ENCODE data around the gene MRPL22.
"Not testable (repeated sequence)": the region's sequence is repeated elsewhere in the genome, so short reads cannot be mapped to it uniquely, and the experiment has no call there.

MRPL22 gene

DNA sequence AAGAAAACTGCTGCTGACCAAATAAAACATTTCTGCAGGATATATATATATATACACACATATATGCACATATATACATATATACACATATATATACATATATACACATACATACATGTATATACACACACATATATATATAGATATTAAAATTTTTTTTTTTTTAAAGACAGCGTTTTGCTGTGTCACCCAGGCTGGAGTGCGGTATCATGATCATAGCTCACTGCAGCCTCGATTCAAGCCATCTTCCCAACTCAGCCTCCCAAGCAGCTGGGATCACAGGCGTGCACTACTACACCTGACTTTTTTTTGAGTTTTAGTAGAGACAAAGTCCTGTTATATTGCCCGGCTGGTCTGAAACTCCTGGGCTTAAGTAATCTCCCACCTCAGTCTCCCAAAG lies 2.7 kb downstream of the MRPL22 start:
- DNase-seq, result no peak

DNA sequence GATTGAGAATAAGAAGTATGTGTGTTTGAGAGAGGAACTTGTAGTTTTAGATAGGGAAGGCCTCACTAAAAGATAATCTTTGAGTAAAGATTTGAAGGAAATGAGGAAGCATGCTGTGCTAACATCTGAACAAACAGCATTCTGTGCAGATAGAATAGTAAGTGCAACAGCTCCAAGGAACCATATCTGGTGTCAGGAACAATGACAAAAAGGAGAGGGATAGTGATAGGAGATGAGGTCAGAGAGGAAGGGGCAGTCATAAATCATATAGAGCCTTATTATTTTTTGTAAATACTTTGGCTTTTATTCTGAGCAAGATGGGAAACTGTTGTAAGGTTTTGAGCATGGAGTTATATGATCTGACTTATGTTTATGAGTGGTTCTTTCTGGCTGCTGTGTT lies 3.8 kb downstream of the MRPL22 start:
- no peak for DNase-seq

DNA sequence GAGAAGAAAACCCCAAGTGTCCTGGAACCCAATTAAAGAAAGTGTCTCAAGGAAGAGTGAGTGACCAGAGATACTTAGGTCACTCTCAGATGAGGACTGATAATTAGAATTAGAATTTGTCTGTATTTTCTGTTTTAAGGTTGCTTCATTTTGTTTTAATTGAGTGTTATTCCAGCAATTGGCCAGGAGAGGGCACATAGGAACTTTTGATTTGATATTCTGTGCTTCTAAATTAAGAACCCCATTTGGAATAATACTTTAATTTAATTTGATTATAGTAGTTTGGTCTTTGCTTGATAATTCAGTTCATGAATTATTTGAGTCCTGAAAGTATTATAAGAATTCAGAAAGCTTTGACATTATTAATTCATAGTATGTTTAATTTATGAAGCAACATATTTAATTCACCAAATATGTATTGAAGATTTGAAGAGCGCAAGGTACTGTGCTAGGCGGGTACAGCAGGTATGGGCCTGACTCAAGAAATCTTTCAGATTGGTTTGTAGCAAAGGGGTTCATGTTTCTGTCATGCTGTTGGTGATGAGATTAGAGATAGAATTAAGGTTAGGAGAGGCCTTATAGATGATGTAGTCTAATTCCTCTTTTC lies 4.9 kb downstream of the MRPL22 start:
- DNase-seq, result no peak

DNA sequence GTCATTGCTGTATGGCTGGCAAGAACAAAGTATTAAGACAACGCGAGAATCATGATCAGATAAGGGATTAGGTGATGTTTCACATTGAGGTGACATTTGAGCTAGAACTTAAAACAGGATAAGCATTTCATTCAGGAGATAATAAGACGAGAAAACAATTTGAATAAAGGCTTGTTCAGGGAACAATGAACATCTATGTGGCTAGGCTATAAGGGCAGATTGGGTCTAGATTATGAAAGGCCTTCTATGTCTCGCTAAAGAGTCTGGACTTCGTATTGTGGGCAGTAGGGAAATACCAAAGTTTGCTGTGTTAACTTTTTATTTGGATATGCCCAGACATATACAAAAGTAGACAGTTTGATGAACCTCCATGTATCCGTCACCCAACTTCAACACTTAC lies 6.9 kb downstream of the MRPL22 start:
- no peak for DNase-seq

DNA sequence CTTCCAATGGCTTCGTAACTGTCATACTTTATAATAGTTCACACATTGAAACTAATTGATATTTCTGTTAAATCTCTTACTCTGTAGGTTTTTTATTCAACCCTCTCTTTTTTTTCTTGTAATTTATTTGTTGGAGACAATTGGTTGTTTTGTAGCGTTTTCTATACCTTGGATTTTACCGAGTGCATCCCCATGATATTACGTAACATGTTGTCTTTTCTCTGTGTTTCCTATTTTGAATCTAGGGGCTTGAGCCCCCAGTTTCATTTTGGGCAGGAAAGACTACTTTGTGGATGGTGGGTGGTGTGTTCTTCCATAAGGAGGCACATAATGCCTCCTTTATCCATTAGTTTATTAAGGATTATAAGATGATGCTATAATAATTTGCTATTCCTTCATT lies 7.4 kb downstream of the MRPL22 start:
- DNase-seq, result no peak

DNA sequence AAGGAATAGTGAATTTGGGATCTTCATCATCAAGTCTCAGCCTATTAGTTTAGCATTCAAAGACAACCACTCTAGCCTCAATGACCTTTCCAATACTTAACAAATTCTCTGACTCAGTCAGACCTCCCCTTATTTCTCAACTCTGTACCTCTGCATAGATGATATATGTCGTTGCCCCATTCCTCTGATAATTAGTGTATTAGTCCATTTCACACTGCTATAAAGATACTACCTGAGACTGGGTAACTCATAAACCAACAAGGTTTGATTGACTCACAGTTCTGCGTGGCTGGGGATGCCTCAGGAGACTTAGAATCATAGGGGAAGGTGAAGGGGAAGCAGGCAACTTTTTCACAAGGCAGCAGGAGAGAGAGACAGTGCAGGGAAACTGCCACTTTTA lies 8.9 kb downstream of the MRPL22 start:
- no peak for DNase-seq

DNA sequence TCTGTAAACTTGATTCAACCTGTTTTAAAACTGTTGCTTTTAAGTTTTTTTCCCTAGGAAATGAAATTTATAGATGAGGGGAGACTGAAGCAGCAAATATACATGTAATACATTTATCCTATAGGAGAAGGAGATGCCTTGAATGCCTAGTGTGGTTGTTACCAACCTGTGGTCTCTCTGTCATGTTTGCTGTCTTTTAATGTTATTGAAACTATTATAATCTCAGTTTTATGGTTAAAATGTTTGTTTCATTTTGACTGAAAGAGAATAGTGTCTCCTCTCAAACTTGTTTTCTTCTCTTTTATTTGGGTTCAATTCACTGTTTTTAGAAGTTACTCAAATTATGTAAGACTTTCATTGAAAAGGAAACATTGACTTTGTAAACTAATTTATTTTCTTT lies 15.8 kb downstream of the MRPL22 start:
- no peak for DNase-seq

DNA sequence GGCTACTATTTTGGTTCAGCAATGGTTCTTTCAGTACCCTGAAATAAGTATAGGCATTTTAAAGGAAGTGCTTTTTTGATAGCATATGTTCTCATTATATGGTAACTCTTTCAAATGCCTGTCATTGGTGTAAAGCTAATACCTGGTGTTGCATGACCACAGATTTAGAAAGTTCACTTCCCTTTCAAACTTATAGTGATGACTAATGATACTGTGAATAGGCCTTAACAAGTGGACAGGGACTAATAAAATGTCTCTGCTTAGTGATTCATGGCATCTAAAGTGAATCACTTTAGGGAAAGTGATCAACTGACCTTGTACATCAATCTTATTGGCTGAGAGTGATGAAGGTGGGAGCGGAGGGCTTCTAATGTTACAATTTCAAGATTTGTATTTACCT lies 21.6 kb downstream of the MRPL22 start:
- DNase-seq, result no peak

DNA sequence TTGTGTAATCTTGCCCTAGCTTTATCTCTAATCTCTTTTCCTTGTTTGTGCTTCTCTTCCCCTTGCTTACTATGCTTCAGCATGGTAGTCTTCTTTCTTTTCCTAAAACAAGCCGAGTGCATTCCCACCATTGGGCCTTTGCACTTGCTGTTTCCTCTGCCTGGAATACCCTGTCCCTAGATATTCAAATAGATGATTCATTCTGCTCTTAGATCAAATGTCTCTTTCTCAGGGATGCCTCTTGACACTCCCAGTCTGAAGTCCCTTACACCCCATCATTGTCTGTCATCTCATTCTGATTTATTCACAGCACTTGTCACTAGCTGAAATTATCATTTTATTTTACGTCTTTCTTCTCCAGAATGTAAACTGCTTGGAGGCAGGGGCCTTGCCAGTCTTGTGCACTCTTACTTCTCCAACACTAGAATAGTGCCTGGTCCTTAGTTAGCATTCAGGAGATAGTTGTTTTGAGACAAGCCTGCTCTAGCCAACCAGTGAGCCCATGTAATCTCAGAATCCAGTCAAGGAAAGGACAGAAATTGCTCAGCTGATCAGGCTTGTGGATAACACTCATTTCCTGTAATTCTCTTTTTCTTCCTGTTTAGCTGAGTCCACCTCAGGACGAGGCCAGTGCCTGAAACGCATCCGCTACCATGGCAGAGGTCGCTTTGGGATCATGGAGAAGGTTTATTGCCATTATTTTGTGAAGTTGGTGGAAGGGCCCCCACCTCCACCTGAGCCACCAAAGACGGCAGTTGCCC lies 25.4 kb downstream of the MRPL22 start:
- no peak for DNase-seq

DNA sequence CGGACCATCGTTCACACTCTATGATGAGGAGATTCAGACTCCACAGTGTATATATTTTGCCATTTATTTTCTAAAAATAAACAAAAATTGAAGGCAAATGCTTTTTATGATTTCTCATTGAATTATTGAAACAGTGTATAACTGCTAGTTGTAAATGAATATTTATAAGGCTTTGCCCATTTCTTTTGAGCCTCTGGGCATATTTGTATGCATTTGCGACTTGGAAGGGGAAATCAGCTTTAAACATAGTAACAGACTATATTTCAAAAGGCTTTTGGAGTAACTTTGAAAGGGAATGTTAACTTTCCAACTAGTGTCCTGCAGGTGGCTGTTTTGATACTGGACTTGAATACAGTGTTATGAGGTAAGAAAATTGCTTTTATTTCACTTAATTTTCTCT lies 26.0 kb downstream of the MRPL22 start:
- DNase-seq, result no peak

DNA sequence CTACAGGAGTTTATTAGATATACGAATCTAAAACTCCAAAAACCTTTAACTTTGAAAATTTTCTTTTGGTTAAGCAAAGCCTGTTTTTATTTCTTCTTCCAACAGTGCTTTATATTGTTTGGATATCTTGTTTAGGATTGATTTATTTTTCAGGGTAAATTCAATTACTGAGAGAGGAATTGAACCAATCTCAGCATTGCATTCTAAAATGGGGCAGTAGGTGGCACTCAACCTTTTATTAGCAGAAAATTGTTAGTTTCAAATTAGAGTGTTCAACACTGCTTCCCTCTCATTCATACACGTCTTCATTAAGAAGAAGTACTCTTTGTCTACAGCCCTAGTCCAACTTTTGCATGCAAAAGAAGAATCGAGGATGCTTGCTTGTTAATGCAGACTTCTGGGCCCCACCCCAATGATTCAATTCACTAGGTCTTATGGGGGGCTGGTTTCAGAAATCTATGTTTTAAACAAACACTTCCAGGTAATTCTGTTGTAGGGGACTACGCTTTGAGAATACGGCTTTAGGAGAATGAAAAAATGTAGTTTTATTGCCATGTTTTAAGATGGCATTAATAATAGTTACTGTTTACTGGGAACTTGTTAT lies 26.6 kb downstream of the MRPL22 start:
- DNase-seq, result no peak

DNA sequence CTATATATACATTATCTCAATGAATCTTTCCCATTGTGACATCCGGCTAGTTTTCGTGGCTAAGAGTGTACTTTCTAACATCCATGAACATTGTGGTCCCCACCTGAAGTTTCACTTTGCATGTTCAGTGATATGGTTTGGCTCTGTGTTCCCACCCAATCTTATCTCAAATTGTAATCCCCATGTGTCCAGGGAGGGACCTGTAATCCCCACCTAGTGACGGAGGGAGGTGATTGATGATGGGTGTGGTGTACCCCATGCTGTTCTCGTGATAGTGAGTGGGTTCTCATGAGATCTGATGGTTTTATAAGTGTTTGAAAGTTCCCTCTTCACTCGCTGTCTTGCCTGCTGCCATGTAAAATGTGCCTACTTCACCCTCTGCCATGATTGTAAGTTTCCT lies 28.1 kb downstream of the MRPL22 start:
- DNase-seq, result no peak

DNA sequence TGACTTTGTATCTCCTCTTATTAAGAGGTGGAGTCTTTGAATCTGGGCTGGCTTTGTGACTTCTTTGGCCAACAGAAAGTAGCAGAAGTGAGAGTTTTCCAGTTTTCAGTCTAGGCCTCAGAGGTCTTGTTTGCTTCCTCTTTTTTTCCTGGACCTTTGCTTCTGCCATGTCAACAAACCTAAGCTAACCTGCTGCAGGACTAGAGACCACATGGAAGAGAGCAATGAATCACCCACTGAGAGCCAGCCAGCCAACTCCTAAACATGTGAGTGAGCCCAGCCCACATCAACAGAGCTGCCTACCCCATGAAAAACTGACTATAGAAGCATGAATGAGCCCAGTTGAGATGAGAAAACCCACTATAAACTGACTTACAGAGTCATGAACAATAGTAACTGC lies 29.9 kb downstream of the MRPL22 start:
- DNase-seq, result no peak

DNA sequence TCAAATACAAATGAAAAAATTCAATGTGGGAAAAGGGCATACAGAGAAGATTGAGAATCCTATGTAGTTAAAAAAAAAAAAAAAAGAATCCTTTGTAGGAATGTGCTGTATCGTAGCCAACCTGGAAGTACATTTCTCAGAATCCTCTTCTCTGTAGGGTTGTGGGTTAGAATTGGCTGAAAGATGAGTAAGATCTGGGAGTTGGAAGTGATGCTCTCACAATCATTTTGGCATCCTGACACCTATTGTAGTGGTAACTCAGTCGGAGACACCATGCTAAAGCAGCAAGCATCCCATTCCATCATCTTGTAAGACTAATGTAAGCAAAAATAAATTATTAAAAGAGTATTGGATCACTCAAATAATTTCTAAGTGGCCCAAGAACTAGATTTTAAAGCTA lies 30.6 kb downstream of the MRPL22 start:
- no peak for DNase-seq

DNA sequence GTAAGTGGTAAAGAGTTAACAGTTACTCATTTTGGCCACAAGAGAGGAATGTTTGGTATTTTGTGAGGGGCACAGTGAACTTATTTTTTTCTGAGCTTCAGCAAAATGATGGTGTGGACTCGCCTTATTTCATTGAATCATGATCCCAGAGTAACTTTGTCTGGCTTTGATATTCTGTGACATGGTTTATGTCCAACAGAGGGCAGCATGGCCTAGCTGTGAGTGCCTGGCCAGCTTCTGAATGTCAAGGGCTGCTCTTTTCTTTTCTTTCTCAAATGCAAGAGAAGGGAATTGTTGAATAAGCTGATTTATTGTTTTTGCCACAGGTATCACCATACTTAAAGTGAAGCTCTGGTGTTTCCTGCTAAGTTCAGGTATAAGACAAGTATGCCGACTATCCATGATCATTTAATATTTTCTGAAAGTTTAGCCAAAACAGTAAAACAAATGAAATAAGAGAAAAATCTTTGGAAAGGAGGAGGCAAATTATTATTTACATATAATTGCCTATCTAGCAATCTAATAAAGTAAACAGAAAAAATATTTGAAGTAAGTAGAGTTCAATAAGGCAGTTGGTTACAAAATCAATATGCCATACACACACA lies 31.7 kb downstream of the MRPL22 start:
- DNase-seq, result no peak

DNA sequence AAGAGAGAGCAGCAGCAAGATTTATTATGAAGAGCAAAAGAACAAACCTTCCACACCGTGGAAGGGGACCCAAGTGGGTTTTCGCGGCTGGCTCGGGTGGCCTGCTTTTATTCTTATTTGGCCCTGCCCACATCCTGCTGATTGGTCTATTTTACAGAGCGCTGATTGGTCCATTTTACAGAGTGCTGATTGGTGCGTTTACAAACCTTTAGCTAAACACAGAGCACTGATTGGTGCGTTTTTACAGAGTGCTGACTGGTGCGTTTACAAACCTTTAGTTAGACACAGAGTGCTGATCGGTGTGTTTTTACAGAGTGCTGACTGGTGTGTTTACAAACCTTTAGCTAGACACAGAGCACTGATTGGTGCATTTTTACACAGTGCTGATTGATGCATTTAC lies 35.2 kb downstream of the MRPL22 start:
- DNase-seq, result not testable (repeated sequence)

DNA sequence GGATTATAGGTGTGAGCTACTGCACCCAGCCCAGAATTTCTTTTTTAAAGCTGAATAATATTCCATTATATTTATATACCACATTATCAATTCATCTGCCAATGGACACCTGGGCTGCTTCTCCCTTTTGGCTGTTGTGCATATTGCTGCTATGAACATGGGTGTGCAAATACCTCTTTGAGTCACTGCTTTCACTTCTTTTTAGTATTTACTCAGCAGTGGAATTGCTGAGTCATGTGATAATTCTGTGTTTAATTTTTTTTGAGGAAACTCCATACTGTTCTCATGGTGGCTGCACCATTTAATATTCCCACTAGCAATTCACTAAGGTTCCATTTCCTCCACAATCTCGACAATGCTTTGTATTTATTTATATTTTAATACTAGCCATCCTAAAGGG lies 36.5 kb downstream of the MRPL22 start:
- DNase-seq, result no peak

DNA sequence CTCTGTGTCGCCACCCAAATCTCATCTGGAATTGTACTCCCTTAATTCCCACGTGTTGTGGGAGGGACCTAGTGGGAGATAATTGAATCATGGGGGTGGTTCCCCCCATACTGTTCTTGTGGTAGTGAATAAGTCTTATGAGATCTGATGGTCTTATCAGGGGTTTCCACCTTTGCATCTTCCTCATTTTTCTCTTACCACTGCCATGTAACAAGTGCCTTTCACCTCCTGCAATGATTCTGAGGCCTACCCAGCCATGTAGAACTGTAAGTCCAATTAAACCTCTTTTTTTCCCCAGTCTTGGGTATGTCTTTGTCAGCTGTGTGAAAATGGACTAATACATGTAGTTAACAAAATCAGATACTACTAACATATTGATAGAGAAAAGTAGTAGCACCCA lies 37.4 kb downstream of the MRPL22 start:
- DNase-seq, result not testable (repeated sequence)

DNA sequence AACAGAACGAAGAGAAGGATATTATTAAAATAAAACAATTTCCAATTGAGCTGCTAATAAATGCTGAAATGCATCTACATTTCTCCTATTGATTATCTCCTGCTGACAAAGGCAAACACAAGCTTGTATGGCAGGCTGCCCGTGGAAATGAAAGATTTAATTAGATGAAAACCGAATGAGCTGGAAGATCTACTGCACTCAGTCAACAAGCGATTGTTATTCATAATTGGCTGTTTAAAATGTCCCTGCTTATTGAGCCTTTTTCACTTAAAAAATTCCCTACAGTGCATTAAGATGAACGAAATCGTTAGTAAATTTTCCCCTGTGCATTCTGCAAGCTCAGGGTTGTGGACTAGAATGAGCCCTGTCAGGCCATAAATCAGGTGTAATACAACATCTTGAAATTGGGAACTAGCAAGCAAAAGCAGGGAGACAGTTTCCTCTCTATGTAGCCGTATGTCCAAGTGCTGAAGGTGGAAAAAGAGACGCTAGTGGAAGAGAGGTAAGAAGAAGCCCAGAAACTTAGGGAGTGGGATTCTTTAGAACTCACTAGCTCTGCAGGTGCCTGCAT lies 44.2 kb downstream of the MRPL22 start:
- DNase-seq, result no peak

DNA sequence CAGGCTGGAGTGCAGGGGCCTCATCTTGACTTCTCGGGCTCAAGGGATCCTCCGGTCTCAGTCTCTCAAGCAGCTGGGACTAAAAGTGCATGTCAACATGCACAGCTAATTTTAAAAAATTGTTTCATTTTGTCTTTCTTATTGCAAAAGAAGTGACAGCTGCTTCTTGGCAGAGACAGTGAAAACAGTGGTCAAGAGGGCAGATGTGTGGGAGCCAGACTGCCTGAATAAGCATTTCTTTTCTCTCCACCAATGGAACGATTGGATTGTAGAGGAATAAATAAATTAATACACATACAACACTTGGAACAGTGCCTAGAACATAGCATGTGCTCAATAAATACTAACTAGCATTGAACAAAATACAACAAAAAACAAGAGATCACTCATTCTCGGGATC lies 45.3 kb downstream of the MRPL22 start:
- no peak for DNase-seq

DNA sequence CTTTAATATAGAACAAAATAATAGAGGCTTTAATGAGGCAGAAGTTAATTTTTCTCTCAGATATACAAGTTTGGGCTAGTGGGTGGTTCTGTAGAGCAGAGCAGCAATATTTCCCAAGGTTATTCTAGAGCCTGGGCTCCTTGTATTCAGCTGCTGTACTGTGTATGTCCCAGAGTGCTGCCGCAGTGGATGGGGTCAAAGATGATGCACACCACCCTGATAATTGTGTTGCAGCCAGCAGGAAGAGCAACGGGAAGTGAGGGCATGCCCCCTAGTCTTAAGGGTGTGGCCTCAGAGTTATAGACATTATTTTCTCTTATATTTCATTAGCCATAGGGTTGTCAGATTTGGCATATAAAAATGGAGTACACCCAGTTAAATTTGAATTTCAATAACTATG lies 48.8 kb downstream of the MRPL22 start:
- no peak for DNase-seq

DNA sequence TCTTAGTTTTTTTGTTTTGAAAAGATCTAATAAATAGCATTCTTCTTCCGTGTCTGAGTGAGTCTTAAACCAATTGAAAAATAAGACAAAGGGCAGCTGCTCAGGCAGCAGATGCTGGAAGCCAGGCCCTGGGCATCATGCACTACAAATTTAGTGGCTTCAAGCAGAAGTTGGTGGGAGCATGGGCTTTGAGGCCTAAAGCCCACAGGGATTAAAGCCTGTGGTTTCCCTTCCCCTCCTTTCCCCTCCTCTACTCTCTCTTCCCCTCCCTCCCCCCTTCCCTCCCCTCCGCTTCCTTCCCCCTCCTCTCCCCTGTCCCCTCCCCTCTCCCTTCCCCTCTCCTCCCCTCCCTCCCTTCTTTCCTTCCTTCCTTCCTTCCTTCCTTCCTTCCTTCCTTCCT lies 52.6 kb downstream of the MRPL22 start:
- DNase-seq, result no peak

DNA sequence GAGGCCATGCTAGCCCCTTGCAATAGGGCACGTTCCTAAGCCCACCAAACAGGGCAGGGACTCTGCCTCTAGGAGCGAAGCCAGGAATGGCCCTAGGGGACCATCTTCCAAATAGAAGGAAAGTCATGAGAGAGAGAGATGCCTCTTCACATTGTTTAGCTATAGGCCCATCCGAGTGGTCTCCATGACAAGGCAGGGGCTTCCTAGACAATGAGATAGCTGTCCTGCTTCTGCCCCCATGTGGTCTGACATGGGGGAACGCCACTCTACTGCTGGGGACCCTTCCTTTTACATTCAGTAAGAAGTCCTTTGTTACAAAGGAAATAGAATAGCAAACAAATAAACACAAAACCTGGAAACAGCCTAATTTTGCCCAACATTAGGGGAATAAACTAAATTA lies 54.8 kb downstream of the MRPL22 start:
- DNase-seq, result no peak

DNA sequence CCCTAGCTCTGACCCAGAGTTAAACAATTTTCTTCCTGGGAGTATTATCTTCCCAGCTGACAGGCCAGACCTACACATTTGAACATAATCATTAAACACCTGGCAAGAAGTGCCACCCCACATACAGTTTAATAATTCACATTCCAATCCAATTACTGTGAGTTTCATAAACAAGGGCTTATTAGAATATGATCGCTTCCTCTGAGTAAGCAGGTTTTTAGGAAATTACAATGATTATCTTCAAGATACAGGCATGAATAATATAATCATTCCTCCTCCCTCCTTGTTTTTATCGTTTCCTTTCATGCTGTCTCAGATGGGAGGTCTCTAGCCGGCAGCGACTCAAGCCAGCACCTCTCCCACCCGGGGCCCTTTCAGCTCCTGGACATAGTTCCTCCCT lies 56.9 kb downstream of the MRPL22 start:
- no peak for DNase-seq
